GM18502 (cell line): ENCODE data around the gene ZAR1.
"Not testable (repeated sequence)": the region's sequence is repeated elsewhere in the genome, so short reads cannot be mapped to it uniquely, and the experiment has no call there.

Experiments used
- ATAC-seq: cut with Tn5 transposase; IDR thresholded peaks from one replicate; pipeline ENCODE4 v1.9.1; 2021; ENCODE audit warnings: mild to moderate bottlenecking; ENCODE audit not compliant: unreplicated experiment, poor library complexity

The ZAR1 gene, protein sequence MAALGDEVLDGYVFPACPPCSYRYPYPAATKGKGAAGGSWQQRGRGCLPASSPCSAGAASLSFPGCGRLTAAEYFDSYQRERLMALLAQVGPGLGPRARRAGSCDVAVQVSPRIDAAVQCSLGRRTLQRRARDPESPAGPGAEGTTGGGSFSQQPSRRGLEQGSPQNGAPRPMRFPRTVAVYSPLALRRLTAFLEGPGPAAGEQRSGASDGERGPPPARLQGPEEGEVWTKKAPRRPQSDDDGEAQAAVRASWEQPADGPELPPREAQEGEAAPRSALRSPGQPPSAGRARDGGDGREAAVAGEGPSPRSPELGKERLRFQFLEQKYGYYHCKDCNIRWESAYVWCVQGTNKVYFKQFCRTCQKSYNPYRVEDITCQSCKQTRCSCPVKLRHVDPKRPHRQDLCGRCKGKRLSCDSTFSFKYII

GRCh38 chr4:48490012-48490679, at the start of gene ZAR1:
Gene ZAR1 (plus strand): TSS chr4:48490252. CDS start chr4:48490292, 40 bp downstream.
- ATAC-seq: no peak

- not testable (repeated sequence) for ATAC-seq
These were observed 49.1 kb upstream of the ZAR1 start for GRCh38 chr4:48440914-48441313.

- no peak for ATAC-seq
These were observed 44.3 kb upstream of the ZAR1 start for GRCh38 chr4:48445704-48446103.

DNA sequence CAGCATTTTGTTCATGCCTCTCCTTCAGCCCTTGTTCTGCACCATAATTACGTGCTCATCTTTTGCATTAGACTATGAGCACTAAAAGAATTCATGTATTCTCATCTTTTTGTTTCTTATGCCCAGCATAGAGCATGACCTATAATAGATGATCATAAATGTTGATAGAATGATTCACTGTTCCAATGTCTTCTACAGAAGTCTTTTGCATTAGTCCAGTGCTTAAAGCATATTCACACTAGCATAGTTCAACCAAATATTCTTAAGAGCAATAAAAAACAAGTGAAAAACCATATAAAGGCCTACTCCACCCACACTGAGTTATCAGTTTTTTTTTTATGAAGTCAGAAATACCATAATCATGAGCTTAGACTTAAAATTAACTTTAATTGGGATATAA, 43.4 kb upstream of the ZAR1 start:
- no peak for ATAC-seq

- no peak for ATAC-seq
These were observed 40.9 kb upstream of the ZAR1 start for GRCh38 chr4:48449151-48449550.

DNA sequence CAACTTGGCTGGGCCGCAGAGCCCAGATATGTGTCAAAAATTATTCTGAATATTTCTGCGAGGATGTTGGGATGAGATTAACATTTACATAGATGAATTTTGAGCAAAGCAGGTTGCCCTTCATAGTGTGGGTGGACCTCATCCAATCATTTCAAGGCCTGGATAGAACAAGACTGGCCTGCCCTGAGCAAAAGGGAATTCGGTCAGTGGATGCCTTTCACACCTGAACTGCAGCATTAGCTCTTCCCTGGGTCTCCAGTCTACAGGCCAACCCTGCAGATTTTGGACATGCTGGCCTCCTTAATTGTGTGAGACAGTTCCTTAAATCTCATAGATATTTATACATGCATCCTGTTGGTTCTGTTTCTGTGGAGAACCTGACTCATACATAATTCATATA, 39.3 kb upstream of the ZAR1 start:
- ATAC-seq: no peak

- not testable (repeated sequence) for ATAC-seq
These were observed 38.4 kb upstream of the ZAR1 start for GRCh38 chr4:48451656-48452055.

DNA sequence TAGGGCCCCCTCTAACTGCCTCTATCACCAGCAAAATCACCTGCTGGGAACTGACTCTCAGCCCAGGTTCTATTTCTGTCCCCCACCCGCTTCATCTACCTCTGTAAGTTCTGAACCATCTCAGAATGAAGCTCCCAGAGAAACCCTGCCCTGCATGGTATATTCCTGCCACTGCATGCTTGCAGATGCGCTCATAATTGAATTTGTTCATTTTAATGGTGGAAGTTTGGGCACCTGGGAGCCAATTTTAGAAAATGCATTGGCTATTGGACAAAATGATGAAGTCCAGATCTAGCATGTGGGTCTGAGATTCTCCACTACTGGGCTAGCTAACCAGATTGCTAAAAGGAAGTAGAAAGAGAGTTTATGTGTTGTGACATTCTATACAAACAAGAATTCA, 35.5 kb upstream of the ZAR1 start:
- ATAC-seq: no peak

DNA sequence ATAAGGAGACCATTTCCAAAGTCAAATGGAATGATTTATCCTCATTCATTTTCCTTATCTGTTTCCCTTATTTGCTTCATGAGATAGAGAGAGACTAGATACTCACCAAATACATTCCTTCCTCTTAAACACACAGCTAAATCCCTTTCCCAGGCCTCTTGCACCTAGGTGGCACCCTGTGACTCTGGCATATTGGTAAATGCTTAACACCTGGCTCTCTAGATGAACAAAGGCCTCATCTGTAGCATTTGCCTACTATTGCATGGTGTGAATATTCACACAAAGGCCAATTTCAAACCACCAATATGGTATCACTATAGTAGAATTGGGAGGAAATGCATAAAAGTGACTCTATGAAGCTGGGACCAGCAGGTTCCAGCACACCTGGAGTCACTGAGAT, 29.1 kb upstream of the ZAR1 start:
- ATAC-seq: no peak

DNA sequence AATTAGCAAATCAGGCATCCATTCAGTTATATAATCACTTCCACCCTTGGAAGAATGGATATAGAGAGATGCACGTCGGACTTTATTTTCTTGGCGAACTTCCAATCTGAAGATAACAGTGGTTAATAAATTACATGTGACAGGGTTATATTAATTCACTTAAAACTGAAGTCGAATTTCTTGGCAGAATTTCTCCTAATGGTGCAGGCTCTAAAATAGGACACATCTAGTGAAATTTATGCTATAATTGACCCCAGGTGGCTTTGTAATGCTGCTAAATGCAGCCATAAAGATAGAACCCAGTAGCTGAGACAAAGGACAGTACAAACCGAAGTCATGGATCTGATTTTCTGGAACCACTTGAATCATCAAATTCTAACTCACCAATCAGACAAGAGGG, 27.7 kb upstream of the ZAR1 start:
- ATAC-seq: no peak

DNA sequence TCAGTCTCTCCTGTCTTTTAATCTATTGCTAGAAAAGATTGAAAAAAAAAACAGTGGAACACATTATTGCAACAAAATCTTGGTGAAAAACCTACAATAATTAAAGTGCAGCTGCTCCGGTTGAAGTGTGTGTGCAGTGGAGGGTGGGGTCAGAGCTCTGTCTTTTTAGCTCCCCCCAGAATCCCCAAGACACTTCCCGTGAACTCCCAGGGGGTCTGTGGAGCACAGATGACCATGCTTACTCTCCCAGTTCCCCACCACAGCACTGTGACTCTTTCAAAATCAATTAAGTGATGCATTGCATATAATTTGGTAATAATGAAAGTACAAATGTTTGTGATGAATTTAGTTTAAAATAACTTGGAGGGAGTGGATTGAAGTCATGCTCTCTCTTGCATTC, 22.6 kb upstream of the ZAR1 start:
- no peak for ATAC-seq

DNA sequence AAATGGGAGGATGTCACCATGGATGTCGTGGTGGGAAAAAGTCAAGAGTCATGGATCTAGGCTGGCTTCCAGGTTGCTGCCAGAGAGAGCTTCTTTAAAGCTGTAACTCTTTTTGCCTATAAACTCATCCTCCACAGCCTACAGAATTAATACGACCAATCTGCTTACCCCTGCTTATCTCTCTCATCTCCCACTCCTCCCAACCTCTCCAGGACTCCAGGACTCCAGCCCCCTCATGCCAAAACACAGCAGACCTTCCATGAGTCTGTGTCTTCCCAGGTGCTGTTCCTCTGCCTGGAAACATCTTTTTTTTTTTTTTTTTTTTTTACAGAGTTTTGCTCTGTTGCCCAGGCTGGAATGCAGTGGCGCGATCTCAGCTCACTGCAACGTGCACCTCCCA, 22.2 kb upstream of the ZAR1 start:
- no peak for ATAC-seq

DNA sequence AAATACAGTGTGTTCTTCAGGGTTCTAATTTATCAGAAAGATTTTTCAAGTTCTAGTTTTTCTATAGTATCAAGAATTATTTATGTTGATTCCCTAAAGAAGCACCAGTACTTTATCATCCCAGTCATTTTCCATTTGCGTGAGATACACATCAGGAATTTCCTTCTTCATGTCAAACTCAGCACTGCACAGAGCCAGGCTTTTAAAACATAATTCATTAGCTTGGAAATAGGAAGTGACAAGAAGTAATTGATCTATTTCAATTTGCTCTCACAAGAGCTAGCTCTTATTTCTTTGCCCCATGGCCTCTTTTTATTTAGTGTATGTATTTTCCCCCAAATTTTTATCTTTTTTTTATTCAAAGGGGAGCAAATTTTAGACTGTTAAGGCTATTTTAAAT, 19.9 kb upstream of the ZAR1 start:
- ATAC-seq: no peak

DNA sequence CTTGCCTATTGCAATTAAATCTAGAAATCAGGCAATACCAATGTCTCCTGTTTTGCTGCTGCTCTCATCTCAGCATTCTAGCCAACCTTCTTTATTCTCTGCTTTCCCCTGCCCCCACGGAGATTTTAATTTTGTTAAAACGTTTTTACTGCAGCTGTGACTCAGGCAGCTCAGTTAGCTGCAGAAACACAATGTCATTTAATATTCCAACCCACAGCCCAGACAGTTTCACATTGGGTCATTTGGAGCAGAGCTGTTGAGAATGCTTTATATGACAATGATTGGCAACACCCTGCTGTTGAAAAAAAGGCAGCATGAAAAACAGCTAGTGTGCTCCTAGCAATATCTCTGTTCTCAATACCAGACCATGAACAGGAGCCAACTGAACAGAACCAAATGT, 19.5 kb upstream of the ZAR1 start:
- ATAC-seq: no peak

DNA sequence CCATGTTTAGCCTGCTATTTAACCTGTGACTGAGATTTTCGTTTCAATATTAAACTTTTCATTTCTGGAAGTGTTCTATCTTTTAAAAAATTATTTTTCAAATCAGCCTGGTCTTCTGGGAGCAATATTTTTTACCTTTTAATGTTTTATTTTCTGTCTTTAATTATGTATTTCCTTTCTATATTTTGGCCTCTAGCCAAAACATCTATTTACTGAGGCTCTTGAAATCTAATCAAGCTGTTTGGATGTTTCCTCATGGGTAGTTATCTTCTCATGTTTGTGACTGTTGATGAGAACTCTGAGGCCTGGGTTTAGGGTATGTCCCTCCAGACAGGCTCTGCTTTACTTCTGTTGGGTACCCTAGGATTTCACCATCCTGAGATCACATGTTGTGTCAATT, 17.3 kb upstream of the ZAR1 start:
- no peak for ATAC-seq

GRCh38 chr4:48475770-48476169, 14.3 kb upstream of the ZAR1 start:
- ATAC-seq: no peak

- ATAC-seq: no peak
These were observed 11.8 kb upstream of the ZAR1 start for GRCh38 chr4:48478273-48478672.

- ATAC-seq: no peak
These were observed 8.5 kb upstream of the ZAR1 start for GRCh38 chr4:48481581-48481980.

DNA sequence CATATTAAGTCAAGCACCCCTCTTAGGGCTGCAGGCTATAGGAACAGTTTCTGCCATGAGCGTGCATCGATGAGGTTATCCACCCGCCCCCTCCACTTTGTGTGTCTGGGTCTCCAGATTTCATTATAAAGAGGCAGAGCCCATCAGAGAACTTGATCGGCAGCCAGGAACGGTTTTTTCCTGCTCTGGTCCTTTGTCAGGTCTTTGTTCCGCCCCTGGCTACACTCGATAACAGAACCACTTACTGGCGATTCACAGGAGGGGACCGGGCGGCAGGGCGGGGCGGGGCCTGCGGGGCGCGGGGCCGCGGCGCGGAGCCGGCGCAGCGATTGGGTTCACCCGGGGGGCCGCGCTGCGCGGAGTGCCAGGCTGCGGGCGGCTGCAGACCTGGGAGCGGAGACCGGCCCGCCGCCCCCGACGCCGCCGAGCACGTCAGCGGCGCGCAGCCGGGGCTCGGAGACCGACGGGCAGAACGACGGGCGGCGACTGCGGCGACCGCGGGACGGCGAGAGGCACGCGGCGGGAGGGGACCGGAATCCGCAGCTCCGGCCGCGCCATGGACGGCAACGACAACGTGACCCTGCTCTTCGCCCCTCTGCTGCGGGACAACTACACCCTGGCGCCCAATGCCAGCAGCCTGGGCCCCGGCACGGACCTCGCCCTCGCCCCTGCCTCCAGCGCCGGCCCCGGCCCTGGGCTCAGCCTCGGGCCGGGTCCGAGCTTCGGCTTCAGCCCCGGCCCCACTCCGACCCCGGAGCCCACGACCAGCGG, 6.9 kb upstream of the ZAR1 start, which contains the start of gene SLC10A4:
Gene SLC10A4 (plus strand): TSS at position 338 of the 771 bp plus-strand sequence. CDS start 219 bp downstream, at position 557.
- peak; percentile 49 for ATAC-seq

- ATAC-seq: peak; percentile 17
These were observed 6.1 kb upstream of the ZAR1 start for GRCh38 chr4:48483777-48484493.
